Right forelimb (tissue), 1 donor: ENCODE data around the gene RXRA.

Experiments used
- DNase-seq: peaks from one replicate; pipeline ENCODE4 v3.0.0-alpha.2; 2018

The RXRA gene

DNA sequence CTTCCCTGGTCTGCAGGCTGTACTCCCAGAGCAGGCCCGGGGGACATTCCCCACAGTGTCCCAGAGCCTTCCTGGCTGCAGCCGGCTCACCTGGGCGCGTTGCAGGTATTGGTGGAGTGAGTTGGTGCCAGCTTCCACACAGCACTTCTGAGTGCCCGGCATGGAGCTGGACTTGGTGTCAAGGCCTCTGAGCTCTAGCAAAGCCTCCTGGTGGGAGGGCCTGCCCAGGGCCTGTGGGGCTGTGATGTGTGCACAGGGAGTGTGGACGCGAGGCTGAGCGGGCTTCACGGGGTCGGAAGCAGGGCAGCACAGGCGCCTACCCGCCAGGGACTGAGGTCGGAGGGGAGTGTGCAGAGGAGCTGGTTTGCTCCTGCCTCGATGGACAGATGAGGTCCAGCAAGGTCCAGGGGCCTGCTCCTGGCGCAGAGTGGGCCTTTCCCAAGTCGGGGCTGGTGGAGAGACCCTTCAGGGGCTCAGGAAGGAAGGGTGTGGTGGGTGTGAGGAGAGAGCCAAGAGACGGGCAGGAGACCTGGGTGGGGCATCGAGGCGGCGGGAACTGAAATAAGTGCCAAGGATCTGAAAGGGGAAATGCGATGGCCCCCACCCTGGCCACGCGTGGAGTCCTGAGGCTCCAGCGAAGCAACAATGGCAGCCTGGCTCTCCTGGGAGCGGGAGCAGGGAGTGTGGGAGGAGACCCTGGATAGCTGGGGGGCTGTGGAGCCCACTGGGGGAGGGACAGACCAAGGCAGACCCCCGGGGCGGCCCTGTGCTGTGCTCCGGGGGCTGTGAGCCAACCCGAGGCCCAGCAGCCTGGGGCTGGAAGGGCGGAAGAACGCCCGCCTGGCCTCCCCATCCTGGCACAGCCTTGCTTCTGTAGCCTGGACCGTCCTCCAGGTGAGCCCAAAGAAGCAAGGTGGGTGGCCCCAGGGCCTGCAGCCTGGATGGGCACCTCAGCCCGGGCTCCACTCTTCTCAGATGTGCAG, 78.4 kb downstream of the RXRA start:
- DNase-seq, result no peak

DNA sequence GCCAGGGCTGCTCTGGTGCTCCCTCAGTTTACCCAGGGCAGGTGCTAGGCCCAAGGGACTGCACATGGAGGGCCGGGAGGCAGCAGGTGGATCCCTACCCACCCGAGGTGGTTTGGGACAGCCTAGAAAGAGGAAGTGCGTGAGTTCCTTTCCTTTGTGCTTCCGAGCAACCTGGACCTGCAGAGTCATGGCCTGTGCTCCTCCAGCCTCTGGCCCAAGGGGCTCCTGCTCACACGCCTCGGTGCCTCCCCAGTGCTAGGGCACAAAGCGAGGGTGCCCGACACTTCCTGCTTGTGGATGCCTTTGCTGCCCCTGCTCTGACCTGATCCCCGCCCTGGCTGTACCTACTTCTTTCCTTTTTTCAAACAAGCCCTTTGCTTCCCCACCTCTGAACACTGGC, 79.3 kb downstream of the RXRA start:
- no peak for DNase-seq

GRCh38 chr9:134406366-134407120, 80.3 kb downstream of the RXRA start:
- no peak for DNase-seq

DNA sequence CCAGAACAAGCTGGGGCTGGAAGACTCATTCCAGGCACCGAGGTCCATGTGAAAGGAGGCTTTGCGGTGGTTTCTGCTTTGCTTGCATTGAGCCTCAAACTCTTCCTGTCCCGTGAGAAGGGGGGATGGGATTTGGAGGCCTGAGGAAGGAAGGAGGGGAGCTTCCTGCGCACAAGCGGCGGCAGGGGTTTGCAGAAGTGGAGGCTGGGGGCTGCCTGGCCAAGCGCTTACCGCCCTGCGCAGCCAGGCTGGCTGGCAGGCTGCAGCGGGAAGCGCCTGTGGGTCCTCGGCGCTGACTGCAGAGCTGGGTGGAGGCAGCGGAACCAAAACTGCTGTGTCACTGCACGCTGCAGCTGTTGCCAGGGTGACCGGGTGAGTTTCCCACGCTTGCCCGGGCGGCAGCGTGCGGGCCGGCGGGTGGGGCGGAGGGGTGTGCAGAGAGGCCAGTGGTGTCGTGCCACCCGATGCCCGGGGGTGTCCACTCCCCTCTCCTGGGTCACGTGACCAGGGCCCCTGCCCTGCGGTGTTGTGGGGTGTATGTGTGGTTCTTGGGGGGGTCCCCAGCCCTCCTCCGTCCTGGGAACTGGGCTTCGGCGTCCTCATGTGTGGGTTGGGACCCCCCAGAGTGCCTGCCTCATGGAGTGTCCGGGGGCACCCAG, 81.0 kb downstream of the RXRA start:
- DNase-seq, result peak; percentile 87

GRCh38 chr9:134408389-134408788, 82.1 kb downstream of the RXRA start:
- DNase-seq, result no peak

DNA sequence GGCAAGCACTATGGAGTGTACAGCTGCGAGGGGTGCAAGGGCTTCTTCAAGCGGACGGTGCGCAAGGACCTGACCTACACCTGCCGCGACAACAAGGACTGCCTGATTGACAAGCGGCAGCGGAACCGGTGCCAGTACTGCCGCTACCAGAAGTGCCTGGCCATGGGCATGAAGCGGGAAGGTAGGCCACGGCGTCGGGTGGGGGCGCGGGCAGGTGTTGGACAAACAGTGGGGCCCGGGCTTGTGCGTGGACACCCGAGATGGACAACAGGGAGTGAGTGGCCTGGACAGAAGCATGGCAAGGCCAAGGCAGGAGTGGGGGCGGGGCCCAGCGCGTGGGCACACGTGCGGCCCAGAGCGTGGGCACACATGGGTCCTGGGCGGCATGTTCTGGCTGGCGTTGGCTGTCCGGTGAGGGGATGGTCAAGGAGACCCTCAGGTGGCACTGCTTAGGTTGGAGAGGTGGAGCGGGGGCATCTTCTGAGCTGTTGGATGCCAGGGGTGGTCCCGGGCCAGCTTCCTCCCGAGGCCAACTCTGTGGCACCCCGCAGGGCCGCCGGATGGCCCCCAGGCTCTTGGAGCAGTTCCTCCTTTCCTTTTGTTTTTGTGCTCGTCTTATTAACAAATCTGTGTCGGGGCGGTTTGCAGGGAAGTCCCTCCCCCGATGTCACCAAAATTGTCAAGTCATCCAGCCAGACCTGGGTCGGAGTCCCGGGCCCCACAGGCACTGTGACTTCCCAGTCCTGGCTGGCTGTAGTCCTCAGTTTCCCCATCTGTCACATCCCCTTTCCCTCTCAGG, 82.9 kb downstream of the RXRA start:
- no peak for DNase-seq

DNA sequence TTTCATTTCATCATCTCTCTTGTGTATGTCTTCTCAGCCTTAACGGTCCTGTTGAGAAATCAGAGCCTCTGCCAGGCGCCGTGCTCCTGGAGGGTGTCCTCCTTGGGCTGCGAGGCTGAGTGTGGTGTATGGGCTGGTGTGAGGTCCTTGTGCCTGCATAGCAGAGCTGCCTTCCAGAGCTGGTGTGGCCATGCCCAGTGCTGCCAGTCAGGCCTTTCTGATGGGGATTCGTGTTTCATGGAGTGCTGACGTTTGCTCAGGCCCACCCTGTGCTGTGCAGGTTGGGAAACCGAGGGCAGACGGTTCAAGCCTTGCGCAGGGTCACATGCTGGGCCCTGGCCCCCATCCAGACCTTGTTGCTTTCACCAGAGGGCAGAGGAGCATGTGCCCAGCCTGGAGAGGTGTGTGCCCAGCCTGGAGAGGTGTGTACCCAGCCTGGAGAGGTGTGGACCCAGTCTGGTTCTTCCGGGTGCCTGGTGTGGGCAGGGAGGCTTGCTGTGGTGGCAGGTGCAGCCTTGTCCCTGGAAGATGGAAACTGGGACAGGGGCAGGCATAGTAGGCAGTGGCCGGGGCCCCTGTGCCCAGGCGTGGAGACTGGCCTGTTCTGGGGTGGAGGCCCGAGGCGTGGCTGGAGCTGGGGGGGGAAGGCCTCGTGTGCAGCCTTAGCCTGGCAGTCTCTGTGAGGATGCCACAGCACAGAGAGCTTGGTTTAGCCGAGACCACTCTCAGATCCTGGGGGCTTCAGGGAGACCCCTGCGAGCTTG, 84.0 kb downstream of the RXRA start:
- DNase-seq, result no peak

DNA sequence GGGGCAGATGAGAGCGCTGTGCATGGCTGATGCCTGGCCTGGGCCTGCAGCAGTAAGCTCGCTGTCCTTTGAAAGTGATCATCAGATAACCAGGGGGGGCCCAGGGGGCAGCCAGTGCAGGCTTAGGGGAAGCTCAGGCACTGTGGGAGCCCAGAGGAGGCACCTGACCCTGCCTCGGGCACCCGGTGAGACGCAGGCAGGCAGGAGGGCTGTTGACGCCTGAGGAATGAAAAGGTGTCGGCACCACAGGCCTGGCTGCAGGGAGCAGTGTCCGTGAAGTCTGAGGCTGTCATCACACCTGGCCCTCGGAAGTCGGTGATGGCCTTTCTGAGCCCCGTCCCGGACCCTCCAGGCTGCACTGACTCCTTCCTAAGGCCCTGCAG, 84.6 kb downstream of the RXRA start:
- no peak for DNase-seq

DNA sequence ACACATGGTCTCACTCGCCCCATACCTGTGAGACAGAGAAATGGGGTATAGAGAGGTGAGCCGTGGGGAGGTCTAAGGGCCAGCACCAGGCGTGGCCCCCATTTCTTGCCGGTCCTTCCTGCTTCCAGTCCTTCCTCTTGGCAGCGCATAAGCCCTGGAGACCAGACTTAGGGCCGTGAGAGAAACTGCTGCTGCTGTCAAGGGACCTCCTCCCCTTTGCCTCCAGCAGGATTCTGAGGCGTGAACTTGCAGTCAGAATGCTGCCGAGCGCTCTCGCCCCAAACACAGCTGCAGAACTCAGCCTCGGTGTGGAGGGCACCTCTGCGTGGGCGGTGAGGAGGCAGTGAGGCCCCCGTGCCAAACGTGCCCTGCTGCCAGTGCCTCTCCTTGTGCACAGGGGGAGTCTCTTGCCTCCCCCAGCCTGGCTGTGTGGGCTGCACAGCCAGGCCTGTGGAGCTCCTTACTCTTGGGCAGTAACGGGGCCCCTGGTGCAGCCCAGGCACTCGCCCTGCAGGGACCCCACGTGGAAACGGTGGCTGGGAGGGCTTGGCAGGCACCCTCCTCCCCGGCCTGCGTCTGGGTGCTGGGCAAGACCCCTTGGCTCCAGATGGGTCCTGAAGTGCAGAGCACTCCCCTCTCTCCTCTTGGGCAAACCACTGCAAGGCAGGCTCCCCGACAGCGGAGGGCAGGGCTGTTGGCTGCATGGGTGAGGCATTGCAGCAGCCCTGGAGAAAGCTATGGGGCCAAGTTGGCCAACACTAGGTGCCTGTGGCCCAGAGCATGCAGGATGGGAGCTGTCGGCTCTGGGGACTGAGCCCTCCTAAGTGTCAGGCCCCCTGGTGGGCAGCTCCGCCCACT, 85.4 kb downstream of the RXRA start:
- no peak for DNase-seq

DNA sequence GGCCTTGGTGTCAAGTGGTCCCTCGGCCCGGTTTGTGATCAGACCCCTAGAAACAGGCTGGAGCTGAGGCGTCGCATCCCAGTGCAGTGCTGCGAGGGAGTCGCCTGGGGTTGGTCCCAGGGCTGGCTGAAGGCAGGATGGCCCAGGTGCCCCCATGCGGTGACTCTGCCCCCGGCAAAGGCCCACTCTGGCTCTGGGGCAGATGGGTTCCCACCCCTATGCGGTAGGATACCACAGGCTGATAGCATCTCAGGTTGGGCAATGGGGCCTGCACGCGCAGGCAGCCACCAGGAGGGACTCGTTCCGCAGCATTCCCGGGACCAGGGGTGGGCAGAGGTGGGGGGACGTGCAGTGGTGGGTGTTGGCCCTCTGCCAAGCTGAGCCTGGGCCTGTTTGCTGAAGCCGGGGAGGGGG, 86.0 kb downstream of the RXRA start:
- no peak for DNase-seq

GRCh38 chr9:134413112-134413715, 87.0 kb downstream of the RXRA start:
- no peak for DNase-seq

DNA sequence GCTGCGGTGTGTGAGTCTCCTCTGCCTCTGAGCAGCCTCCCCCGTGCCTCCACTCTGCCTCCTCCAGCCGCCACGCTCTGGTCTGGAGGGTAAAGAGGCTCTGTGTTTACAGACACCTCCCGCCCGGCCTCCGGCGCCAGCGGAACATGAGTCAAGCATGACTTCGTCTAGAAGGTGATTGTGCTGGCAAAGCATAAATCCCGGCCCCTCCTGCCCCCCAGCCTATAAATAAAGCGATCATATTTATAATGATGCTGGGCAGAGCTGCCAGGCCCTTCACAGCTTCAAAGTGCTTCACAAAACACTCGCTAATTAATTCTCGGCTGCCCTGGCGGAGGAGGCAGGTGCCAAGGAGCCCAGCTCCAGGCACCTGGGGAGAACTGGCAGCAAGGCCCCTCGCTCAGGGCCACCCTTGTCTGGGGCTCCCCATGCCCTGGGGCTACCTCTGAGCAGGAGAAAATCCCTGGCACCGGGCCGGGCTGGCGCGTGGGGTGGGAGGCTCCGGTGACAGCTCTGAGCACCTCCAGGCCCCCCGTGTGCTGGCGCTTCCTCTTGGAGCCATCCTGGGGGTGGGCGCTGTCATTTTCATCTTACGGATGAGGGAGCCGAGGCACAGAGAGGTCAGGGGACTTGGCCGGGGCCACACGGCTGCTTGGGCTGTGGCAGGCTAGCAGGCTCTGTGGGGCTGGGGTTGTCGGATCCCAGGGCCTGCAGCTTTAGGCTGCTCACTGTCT, 87.8 kb downstream of the RXRA start:
- no peak for DNase-seq

DNA sequence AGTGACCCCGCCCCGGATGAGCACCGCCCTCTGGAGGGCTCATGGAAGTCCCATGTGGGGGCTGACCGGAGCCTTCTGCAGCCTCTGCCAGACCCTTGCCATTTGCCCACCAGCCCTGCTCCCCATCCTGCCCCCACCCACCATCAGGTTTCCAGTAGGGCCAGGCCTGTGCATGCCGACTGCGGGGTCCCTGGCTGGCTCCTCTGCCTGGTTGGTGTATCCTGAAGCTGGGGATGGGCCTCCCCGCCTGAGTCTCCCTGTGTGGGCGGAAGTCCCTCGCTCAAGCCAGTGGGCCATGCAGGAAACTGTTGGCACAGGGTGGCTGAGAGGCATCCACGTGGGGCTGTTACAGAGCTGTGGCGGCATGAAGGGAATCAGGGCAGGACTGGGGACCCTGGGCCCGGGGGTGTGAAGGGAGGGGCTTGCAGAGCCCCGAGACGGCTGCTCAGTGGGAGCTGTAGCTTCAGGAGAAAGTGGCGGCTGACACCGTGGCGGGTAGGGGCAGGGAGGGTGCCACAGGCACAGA, 88.7 kb downstream of the RXRA start:
- no peak for DNase-seq

DNA sequence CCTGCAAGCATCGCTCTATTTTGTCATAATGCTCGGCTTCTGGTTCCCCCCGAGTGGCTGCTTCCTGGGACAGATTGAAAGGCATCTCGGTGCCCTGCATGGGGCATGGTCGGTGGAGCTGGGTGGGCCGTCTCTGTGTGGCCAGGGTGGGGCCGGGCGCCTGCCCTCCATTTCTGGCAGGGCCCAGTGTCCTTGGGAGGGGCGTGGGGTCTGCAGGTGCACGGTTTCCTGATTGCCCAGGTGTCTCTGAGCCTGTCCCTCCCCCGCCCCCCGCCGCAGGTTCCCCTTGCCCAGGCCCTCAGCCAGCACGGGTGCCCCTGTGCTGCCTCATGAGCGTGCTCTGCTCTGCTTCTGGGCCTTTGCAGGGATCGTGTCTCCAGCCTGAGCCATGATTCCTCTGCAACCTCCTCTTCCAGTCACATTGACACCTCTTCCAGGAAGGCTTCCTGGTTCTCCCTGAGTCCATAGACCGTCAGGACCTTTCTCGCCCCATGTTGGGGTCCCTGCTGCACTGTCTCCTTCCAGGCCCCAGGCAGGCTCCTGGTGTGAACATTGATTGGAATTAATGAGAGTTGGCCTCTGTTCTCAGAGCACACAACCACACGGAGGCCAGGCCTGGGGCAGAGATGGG, 90.2 kb downstream of the RXRA start:
- no peak for DNase-seq

GRCh38 chr9:134418354-134418753, 92.1 kb downstream of the RXRA start:
- no peak for DNase-seq

DNA sequence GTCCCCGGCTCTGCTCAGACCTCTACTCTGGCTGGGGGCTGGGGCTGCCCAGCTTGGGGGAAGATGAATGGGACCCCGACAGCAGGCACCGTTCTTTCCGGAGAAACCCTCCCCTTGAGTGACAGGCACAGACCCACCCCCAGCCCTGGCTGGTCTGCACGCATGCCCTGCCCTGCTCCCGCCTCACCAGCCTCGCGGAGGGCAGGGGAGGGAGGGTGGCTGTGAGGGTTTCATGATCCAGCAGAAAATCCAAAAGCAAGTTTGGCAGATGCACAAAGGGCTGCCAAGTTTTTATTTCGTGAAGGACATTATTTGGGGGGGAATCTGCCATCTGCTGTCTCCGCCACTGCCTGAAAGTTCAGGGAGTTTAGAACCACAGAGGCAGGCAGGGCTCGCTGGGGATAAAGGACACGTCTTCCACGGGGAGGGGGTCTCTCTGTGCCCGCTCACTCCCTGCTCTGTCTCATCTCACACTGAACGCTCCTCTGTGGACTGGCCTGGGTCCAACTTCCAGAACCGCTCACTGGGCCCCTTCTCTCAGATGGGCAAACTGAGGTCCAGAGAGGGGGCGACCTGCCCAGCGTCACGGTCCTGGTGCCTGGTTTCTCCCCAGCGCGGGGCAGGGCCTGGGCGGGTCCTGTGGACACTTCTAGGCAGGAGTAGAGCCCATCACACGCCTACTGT, 92.9 kb downstream of the RXRA start:
- no peak for DNase-seq

DNA sequence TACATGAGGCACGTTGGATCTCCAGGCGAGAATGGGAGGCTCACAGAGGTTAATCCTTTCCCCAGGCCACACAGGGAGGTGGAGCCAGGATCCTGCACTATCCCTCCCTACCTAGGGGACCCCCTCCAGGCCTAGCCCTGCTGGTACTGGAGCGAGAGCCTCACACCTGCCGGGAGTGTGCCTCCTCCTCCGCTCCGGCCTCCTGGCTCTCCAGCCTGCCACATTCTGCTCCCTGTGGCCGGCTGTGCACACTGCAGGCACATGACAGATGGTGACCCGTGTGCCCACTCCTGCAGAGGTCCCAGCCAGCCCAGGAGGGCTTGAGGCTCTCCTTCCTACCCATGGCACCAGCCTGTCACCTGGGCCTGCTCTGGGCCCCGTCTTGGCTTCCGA, 93.4 kb downstream of the RXRA start:
- no peak for DNase-seq

GRCh38 chr9:134420281-134420845, 94.1 kb downstream of the RXRA start:
- no peak for DNase-seq
